KG1 (cell line): Measurements from ENCODE around the gene SIPA1.

ENCODE experiments used
- DNase-seq: peaks from one replicate; lab custom pipeline; 2025; lab: John Stamatoyannopoulos, UW

The SIPA1 gene

GRCh38 chr11:65637794-65638419, at the start of gene SIPA1:
SIPA1 (plus strand) TSS chr11:65638101; CDS start chr11:65640922, 2,821 bp downstream.
- DNase-seq: peak; percentile 86

- no peak for DNase-seq
These were observed 49.5 kb upstream of the SIPA1 start for GRCh38 chr11:65588199-65589054.

GRCh38 chr11:65589444-65590239, 48.3 kb upstream of the SIPA1 start:
- DNase-seq: no peak

- no peak for DNase-seq
These were observed 47.6 kb upstream of the SIPA1 start for GRCh38 chr11:65590240-65590738.

GRCh38 chr11:65591939-65592857, 45.7 kb upstream of the SIPA1 start:
- DNase-seq: no peak

GRCh38 chr11:65592858-65593517, 44.9 kb upstream of the SIPA1 start:
- DNase-seq: no peak

- no peak for DNase-seq
These were observed 44.1 kb upstream of the SIPA1 start for GRCh38 chr11:65593518-65594414.

- no peak for DNase-seq
These were observed 42.8 kb upstream of the SIPA1 start for GRCh38 chr11:65595131-65595530.

- no peak for DNase-seq
These were observed 42.2 kb upstream of the SIPA1 start, which contains the start of gene KCNK7 for GRCh38 chr11:65595543-65596281. KCNK7 (minus strand) TSS chr11:65595800; CDS start chr11:65595772, 28 bp downstream.

- no peak for DNase-seq
These were observed 41.4 kb upstream of the SIPA1 start for GRCh38 chr11:65596520-65596919.

- DNase-seq: no peak
These were observed 39.6 kb upstream of the SIPA1 start for GRCh38 chr11:65598258-65598699.

GRCh38 chr11:65599216-65599954, 38.5 kb upstream of the SIPA1 start:
- DNase-seq: no peak

- DNase-seq: no peak
These were observed 38.0 kb upstream of the SIPA1 start for GRCh38 chr11:65599955-65600246.

GRCh38 chr11:65604258-65604657, 33.6 kb upstream of the SIPA1 start:
- no peak for DNase-seq

- no peak for DNase-seq
These were observed 30.9 kb upstream of the SIPA1 start for GRCh38 chr11:65606876-65607613.

- DNase-seq: no peak
These were observed 30.1 kb upstream of the SIPA1 start for GRCh38 chr11:65607614-65608426.

GRCh38 chr11:65609229-65609628, 28.7 kb upstream of the SIPA1 start:
- DNase-seq: no peak
